Measurements from ENCODE around the gene C3.

DNA sequence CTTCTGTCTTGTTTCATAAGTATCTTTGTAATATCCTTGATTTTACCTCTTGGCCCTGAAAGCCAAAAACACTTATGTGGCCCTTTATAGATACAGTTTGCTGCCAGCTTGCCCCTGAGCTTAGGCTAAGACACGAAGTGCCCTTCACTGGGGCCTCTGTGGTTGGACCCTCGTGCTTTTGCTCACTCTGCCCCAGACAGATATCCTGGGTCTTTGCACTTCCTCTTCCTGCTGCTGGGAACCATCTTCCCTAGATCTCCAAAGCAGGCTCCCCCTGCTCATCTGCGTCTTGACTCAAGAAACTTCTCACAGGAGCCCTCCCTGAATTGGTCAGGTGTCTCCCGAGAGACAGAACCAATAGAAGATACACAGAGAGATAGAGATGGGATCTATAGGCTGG, 48.5 kb downstream of the C3 start:
- TF ChIP-seq, protein P1, sequence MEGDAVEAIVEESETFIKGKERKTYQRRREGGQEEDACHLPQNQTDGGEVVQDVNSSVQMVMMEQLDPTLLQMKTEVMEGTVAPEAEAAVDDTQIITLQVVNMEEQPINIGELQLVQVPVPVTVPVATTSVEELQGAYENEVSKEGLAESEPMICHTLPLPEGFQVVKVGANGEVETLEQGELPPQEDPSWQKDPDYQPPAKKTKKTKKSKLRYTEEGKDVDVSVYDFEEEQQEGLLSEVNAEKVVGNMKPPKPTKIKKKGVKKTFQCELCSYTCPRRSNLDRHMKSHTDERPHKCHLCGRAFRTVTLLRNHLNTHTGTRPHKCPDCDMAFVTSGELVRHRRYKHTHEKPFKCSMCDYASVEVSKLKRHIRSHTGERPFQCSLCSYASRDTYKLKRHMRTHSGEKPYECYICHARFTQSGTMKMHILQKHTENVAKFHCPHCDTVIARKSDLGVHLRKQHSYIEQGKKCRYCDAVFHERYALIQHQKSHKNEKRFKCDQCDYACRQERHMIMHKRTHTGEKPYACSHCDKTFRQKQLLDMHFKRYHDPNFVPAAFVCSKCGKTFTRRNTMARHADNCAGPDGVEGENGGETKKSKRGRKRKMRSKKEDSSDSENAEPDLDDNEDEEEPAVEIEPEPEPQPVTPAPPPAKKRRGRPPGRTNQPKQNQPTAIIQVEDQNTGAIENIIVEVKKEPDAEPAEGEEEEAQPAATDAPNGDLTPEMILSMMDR (IDR thresholded peaks at IDR 0.05): no peak
- no peak for TF ChIP-seq POLR2A (IDR thresholded peaks at IDR 0.05)

Data from thyroid gland (tissue), 4 donors.